ENCODE results near the gene NEGR1.

DNA sequence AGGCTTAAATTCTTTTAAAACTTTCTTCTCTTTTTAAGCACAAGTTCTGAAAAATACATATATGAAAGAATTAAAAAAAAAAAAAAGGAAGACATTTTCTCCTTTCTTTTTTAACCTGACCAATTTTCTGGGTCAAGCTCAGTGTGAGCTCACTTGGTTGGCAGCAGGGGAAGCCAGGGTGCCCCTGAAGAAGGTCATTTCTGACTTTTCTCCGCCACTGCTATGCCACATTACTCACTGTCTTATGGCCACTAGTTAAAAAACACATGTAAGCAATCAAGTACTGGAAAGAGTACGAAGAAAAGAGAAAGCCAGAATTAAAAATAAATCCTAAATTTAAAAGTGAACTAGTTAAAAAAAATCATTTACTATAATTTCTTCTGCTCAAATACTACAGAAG, 275.0 kb downstream of the NEGR1 start:
- TF ChIP-seq, protein P1, sequence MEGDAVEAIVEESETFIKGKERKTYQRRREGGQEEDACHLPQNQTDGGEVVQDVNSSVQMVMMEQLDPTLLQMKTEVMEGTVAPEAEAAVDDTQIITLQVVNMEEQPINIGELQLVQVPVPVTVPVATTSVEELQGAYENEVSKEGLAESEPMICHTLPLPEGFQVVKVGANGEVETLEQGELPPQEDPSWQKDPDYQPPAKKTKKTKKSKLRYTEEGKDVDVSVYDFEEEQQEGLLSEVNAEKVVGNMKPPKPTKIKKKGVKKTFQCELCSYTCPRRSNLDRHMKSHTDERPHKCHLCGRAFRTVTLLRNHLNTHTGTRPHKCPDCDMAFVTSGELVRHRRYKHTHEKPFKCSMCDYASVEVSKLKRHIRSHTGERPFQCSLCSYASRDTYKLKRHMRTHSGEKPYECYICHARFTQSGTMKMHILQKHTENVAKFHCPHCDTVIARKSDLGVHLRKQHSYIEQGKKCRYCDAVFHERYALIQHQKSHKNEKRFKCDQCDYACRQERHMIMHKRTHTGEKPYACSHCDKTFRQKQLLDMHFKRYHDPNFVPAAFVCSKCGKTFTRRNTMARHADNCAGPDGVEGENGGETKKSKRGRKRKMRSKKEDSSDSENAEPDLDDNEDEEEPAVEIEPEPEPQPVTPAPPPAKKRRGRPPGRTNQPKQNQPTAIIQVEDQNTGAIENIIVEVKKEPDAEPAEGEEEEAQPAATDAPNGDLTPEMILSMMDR (IDR thresholded peaks at IDR 0.05; ENCODE audit: low read depth, low read length): no peak
- no peak for TF ChIP-seq EZH2phosphoT487 (IDR thresholded peaks at IDR 0.05; ENCODE audit: low read depth)
